ENCODE results near the gene EFCC1.

The EFCC1 gene

DNA sequence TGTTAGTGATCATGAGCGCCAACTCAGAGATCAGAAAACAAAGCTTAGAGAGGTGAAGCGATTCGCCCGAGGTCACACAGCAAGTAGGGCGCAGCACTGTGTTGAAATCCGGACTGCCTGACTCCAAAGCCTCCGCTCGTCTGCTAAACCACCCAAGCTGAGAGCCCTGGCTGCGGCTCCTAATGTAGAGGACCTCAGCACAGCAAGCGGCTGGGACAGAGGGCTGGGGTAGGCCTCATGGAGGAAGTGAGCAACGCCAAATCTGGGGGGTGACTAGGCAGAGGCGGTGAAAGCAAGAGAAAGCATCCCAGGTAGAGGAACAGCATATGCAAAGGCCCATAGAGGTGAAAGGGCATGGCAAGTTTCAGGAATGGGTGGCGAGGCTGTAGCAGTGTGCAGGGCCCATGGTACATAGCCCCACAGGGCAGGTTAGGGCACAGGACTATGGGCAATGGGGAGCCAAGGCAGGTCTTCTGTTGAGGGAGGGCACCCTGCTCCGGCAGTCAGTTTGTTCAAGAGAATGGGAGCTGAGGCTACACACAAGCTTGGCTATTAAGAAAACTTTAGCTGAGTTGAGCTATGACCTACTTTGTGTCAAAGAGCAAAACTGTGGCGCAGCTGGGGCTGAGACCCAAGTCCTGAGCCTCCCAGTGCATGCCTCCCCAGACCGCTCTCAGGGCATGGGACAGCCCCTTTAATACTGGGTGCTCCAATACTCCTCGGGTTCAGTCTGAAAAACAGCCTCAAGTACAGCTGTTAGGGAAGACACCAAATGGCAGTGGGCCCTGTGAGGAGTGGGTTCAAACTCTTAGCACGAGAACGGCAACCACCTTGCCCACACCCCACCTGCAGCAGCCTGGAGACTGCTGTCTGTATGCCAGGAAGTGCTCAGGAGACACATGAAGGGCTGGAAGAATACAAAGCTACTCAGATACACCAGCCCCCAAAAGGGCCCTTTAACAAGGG lies 6.2 kb upstream of the EFCC1 start:
- TF ChIP-seq, protein P1, sequence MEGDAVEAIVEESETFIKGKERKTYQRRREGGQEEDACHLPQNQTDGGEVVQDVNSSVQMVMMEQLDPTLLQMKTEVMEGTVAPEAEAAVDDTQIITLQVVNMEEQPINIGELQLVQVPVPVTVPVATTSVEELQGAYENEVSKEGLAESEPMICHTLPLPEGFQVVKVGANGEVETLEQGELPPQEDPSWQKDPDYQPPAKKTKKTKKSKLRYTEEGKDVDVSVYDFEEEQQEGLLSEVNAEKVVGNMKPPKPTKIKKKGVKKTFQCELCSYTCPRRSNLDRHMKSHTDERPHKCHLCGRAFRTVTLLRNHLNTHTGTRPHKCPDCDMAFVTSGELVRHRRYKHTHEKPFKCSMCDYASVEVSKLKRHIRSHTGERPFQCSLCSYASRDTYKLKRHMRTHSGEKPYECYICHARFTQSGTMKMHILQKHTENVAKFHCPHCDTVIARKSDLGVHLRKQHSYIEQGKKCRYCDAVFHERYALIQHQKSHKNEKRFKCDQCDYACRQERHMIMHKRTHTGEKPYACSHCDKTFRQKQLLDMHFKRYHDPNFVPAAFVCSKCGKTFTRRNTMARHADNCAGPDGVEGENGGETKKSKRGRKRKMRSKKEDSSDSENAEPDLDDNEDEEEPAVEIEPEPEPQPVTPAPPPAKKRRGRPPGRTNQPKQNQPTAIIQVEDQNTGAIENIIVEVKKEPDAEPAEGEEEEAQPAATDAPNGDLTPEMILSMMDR (IDR thresholded peaks at IDR 0.05; ENCODE audit: low read depth, low read length, poor library complexity, severe bottlenecking), result no peak
- no peak for TF ChIP-seq EZH2phosphoT487 (IDR thresholded peaks at IDR 0.05; ENCODE audit: borderline replicate concordance, low read length)
- H3F3A ChIP-seq (ENCODE audit: control insufficient read depth, insufficient read depth), result no peaks in the 10 kb centered on the region
- no peaks in the 10 kb centered on the region for H3K36me3 ChIP-seq (ENCODE audit: control insufficient read depth, low read length)
- H3K9me2 ChIP-seq (replicated peaks; ENCODE audit: control insufficient read depth, low read length), result no peaks in the 10 kb centered on the region
- H3K9me3 ChIP-seq (ENCODE audit: control insufficient read depth, insufficient read depth, low read length), result no peaks in the 10 kb centered on the region
- peak overlapping the region; percentile 82 for H3K4me2 ChIP-seq (ENCODE audit: low read length)
- no peak overlapping the region for H3K27ac ChIP-seq (ENCODE audit: low read depth, low read length)
- H3K27me3 ChIP-seq (ENCODE audit: control insufficient read depth, low read length), result peaks cover 26% of the 10 kb centered on the region
- H3K4me3 ChIP-seq (ENCODE audit: low read length), result peak overlapping the region; percentile 67
- peaks cover 29% of the 10 kb centered on the region for H3K4me1 ChIP-seq (ENCODE audit: control insufficient read depth, low read length)
- no peaks in the 10 kb centered on the region for H4K20me1 ChIP-seq (ENCODE audit: control insufficient read depth, insufficient read depth, low read depth, low read length)
- no peaks in the 10 kb centered on the region for H3K79me2 ChIP-seq (ENCODE audit: control insufficient read depth, low read length)

GRCh38 chr3:128995737-128996136 lies 5.4 kb upstream of the EFCC1 start:
- Histone ChIP-seq H3K9me2 (replicated peaks; ENCODE audit: control insufficient read depth, low read length) (no peaks in the 10 kb centered on the region), H3K4me3 (ENCODE audit: low read length) (no peak overlapping the region), H3K36me3 (ENCODE audit: control insufficient read depth, low read length) (no peaks in the 10 kb centered on the region), H3K4me1 (ENCODE audit: control insufficient read depth, low read length) (peaks cover 29% of the 10 kb centered on the region), H4K20me1 (ENCODE audit: control insufficient read depth, insufficient read depth, low read depth, low read length) (no peaks in the 10 kb centered on the region), H3K9me3 (ENCODE audit: control insufficient read depth, insufficient read depth, low read length) (no peaks in the 10 kb centered on the region), H3K4me2 (ENCODE audit: low read length) (no peak overlapping the region), H3K27ac (ENCODE audit: low read depth, low read length) (no peak overlapping the region), H3F3A (ENCODE audit: control insufficient read depth, insufficient read depth) (no peaks in the 10 kb centered on the region), H3K79me2 (ENCODE audit: control insufficient read depth, low read length) (no peaks in the 10 kb centered on the region), H3K27me3 (ENCODE audit: control insufficient read depth, low read length) (peaks cover 29% of the 10 kb centered on the region)
- no peak for TF ChIP-seq EZH2phosphoT487 (IDR thresholded peaks at IDR 0.05; ENCODE audit: borderline replicate concordance, low read length)
- TF ChIP-seq, protein P1 (IDR thresholded peaks at IDR 0.05; ENCODE audit: low read depth, low read length, poor library complexity, severe bottlenecking), result no peak

DNA sequence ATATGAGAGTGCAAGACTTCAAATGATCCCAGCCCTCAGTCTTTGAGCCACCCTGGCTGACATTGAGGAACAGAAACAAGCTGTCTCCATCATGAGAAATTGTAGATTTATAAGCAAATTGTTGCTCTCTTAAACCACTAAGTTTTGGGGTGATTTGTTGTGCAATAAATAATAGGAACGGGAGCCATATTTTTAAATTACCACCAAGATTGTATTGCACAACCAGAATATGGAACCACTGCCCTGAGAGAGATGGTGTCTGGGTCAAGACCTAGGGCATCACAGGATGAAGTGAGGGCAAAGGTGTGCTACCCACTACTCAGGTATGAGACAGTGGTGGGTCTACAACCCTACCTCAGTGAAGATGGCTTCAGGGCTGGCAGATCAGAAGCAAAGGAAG lies 4.9 kb upstream of the EFCC1 start:
- Histone ChIP-seq H3K36me3 (ENCODE audit: control insufficient read depth, low read length) (no peaks in the 10 kb centered on the region), H3K4me2 (ENCODE audit: low read length) (no peak overlapping the region), H3K4me1 (ENCODE audit: control insufficient read depth, low read length) (peaks cover 29% of the 10 kb centered on the region)

More for the DNA sequence above, 4.9 kb upstream of the EFCC1 start:
- TF ChIP-seq, protein P1 (IDR thresholded peaks at IDR 0.05; ENCODE audit: low read depth, low read length, poor library complexity, severe bottlenecking), result no peak
- TF ChIP-seq EZH2phosphoT487 (IDR thresholded peaks at IDR 0.05; ENCODE audit: borderline replicate concordance, low read length), result no peak
- Histone ChIP-seq H4K20me1 (ENCODE audit: control insufficient read depth, insufficient read depth, low read depth, low read length) (no peaks in the 10 kb centered on the region), H3K9me2 (replicated peaks; ENCODE audit: control insufficient read depth, low read length) (no peaks in the 10 kb centered on the region), H3K27me3 (ENCODE audit: control insufficient read depth, low read length) (peaks cover 31% of the 10 kb centered on the region), H3K4me3 (ENCODE audit: low read length) (no peak overlapping the region), H3K79me2 (ENCODE audit: control insufficient read depth, low read length) (no peaks in the 10 kb centered on the region), H3K9me3 (ENCODE audit: control insufficient read depth, insufficient read depth, low read length) (no peaks in the 10 kb centered on the region), H3F3A (ENCODE audit: control insufficient read depth, insufficient read depth) (no peaks in the 10 kb centered on the region), H3K27ac (ENCODE audit: low read depth, low read length) (no peak overlapping the region)
